HL-60/S4 (cell line): Measurements from ENCODE around the gene NHP2.
"Not testable (repeated sequence)": the region's sequence is repeated elsewhere in the genome, so short reads cannot be mapped to it uniquely, and the experiment has no call there.

ENCODE experiments used
- in situ Hi-C: fragments of 300-500 bp; cut with MboI; formaldehyde crosslinking; loops from 2 replicates; pipeline ENCODE4 v1.14.3; 2022; ENCODE audit warnings: low sequenced_read_pairs

NHP2 gene

DNA sequence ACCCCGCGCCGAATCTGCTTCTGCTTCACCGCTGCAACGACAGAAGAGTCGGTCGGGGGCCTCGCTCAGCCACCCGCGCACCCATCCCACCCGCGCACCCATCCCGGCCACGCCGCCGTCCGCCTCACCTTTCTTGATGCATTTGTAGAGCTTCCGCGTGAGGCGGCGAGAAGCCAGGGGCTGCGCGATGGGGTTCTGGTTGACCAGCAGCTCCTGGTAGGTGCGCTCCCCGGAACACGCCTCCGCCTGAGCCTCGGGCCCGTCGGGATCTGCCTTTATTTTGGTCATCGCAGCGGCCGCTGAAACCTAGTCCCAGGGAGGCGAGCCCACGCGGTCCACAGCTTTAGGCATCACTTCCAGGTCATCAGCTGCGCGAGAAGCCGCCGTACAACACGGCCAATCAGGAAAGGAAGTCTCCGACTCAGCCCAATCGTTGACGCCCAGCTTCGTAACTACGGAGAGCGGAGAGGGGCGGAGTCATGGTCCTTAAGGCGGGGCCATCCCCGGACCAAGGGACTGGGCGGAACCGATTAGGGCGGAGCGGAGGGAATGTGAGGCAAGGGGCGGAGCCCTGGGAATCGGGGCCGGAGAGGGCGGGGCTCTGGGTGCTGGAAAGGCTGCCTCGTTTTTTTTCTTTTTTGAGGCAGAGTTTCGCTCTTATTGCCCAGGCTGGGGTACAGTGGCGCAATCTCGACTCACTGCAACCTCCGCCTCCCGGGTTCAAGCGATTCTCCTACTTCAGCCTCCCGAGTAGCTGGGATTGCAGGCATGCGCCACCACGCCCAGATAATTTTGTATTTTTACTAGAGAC lies at the start of gene NHP2:
Gene NHP2, minus strand, starts transcription at position 356 of the 811 bp plus-strand sequence. Its CDS starts 68 bp downstream, at position 288.
- in situ Hi-C loops: loop anchor here (5.0 kb wide), 1 partner anchor 76 kb away; no protein-coding TSS in a partner anchor

DNA sequence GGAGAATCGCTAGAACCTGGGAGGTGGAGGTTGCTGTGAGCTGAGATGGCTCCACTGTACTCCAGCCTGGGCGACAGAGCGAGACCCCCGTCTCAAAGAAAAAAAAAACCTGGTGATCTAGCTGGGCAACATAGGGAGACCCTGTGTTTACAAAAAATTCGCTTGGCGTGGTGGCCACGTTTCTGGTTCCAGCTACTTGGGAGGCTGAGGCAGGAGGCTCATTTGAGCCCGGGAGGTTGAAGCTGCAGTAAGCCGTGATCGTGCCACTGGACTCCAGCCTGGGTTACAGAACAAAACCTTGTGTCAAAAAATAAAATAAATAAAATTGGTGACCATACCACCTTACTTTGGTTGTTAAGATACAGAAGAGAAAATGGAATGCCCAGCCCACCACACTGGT lies 48.9 kb upstream of the NHP2 start:
- in situ Hi-C loops: no loop called here

DNA sequence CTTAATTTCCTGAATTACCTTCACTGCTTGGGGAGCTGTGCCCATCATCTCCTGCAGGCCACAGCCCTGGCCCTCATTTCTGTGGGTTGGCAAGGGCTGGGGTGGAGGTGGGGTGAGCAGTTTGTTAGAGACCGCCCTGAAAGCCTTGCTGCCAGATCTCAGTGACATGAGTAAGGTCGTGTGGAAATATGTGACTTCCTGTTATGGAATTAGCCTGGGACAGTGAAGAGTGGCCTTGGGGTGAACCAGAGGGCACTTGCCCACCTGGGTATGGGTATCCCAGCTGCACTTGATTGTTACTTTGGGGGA lies 48.2 kb upstream of the NHP2 start:
- in situ Hi-C loops: no loop called here

DNA sequence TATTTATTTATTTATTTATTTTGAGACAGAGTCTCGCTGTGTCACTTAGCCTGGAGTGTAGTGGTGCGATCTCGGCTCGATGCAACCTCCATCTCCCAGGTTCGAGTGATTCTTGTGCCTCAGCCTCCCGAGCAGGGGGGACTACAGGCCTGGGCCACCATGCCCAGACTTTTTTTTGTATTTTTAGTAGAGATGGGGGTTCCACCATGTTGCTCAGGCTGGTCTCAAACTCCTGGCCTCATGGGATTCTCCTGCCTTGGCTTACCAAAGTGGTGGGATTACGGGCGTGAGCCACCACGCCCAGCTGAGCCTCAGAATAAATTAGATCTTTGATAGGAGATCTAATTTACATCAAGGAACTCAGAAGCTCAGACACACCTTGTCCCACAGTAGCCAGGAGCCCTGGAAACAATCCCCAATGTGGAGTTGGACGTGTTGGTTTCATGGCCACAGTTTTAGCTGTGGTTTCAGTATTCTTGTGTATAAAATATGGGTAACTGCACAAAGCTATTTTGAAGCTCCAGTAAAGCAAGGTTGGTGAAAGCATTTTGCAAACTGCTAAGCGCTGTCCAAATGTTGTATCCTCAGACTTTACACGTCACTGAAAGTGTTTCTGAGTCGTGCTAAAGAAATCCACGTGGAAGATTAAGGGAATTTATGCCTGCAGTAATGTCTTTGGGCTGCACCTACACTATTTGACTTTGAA lies 47.7 kb upstream of the NHP2 start:
- in situ Hi-C loops: no loop called here

DNA sequence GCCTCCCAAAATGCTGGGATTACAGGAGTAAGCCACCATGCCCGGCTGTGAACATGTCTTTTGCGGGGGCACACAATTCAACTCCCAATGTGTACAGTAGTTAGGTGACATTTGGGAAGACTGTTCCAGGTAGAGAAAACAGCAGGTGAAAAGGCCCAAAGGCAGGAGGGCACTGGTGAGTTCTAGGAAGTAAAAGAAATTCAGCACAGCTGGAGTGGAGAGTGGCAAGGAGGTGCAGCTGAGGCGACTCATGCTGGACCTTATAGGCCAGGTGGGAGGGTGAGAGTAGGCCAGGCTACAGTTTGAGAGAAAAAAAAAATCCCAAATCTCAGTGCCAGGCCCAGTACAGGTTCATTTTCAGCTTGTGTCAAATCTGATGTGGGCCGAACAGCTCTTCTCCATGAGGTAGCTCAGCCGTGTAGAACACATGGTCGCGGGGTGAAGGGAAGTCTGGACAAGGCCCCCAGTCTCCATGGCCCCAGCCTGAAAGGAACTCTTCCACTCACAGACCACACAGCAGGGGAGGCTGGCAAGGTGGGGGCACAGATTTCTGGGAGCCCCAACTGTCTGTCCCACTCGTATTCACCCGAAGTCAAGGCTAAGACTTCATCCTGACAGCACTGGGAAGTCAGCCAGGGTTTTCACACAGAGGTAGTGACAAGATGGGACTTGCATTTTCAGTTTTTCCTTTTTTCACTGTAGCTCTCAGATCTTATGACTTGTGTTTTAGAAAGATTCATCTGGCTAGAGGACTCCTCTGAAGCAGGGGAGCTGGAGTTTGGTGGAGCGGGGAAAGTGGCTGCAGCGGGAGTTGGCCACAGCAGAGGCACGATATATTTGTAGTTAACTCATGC lies 46.1 kb upstream of the NHP2 start:
- in situ Hi-C loops: no loop called here

DNA sequence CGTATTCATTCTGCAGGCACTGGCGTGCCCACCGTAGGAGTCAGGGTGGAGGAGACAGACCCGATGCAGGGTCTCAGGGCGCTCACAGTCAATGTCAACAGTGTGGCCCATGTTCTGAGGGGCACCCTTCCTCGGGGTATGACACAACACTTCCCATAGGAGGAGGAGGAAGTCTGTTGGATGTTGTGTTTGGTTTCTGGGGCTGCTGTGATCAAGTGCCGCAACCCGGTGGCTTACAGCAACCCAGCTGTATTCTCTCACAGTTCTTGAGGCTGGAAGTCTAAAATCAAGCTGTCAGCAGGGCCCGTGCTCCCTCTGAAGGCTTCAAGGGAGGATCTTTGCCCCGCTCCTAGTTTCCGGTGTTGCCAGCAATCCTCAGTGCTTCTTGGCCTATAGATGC lies 45.0 kb upstream of the NHP2 start:
- in situ Hi-C loops: no loop called here

DNA sequence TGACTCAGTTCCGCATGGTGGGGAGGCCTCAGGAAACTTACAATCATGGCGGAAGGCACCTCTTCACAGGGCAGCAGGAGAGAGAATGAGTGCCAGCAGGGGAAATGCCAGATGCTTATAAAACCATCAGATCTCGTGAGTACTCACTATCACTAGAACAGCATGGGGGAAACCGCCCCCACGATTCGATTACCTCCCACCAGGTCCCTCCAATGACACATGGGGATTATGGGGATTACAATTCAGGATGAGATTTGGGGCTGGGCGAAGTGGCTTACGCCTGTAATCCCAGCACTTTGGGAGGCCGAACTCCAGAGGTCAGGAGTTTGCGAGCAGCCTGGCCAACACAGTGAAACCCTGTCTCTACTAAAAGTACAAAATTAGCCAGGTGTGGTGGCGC lies 44.5 kb upstream of the NHP2 start:
- in situ Hi-C loops: not testable (repeated sequence)

DNA sequence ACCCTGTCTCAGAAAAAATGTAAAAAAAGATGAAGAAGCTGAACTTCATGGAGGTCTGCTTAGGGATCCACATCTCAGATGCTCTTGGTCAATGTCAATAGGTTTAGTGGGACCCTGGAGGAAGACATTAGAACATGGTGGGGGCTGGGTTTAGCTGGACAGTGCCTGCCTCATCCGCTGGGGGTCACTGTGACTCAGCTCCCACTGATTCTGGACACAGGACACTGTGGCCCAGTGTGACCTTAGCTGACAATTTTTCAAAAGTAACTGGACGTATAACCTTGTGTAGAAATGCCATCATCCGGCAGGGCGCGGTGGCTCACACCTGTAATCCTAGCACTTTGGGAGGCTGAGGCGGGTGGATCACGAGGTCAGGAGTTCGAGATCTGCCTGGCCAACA lies 43.3 kb upstream of the NHP2 start:
- in situ Hi-C loops: no loop called here

DNA sequence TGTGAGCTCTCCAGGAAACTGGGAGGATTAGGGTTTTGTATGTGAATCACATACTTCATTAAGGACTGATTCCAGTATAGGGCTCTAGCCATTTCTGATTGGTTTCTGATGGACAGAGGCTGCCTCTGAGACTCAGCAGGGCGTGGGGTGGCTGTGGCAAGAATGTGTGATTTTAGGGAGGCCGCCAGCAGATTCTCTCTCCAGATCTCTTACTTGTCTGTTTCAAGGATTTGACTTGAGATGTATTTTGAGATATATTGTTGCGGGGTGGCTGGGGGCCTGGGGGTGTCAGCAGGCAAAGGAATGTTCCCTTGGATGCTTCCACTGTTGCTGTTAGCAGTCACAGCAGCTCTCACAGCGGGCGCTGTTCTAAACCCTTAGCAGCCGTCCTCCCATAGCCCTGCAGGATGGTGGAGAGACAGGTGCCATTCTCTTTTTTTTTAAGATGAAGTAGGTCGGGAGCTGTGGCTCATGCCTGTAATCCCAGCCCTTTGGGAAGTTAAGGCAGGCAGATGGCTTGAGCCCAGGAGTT lies 42.7 kb upstream of the NHP2 start:
- in situ Hi-C loops: no loop called here

DNA sequence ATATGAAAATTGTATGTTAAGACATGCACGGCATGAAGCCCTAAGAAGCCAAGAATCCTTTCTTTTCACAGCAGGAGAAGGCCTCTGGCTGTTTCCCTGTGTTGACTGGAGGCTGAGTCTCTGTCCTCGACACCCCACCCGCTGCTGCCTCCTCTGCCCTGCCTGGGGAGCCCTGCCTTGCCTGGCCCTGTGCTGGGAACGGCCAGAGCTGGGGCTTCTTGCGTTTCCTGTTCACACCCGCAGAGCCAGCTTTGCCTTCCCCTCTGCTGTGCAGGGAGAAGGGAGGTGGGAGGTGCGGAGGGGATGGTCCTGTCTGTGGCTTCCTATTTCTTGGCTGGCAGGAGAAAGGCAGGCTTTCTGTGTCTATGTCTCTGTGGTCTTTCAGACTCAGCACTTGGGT lies 40.3 kb upstream of the NHP2 start:
- in situ Hi-C loops: no loop called here

DNA sequence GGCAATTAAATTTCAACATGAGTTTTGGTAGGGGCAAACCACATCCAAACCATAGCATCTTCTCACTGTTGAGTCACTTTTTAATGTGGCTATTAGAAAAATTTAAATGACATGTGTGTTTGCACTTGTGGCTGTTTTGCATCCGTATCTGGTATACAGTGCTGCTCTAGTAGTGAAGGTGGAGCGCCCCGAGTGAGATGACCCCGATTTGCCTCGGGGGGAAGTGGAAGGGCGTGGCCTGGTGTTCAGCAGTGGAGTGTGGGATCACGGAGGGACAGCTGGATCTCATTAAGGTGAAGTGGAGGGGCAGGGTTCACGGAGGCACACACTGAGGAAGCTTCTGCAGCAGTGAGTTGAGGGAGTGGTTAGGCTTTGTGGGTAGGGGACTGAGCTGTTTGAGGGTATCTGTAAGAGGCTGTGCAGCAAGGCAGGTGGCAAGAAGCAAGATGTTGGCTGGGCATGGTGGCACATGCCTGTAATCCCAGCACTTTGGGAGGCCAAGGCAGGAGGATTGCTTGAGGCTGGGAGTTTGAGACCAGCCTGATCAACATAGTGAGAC lies 39.6 kb upstream of the NHP2 start:
- in situ Hi-C loops: no loop called here

DNA sequence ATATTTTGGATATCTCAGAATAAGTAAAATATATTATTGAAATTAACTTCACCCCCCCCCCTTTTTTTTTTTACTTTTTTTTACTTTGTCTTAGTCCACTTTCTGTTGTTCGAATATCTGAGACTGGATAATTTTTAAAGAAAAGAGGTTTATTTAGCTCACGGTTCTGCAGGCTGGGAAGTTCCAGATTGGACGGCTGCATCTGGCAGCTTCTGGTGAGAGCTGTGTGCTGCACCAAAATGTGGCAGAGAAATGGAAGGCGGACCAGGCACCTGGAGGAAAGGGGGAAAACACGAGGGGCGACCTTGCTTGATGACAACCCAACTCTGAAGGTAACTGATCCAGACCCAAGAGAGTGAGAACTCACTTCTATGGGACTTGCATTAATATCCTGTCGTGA lies 39.1 kb upstream of the NHP2 start:
- in situ Hi-C loops: no loop called here

DNA sequence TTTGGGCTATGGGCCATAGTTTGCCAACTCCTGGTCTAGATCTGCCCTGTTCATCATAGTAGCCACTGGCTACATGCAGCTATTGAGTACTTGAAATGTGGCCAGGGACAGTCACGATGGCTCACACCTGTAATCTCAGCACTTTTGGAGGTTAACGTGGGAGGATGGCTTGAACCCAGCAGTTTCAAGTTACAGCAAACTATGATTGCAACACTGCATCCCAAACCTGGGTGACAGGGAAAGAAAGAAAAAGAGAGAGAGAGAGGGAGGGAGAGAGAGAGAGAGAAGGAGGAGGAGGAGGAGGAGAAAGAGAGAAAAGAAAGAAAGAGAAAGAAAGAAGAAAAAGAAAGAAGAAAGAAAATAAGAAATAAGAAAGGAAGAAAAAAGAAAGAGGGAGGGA lies 38.6 kb upstream of the NHP2 start:
- in situ Hi-C loops: no loop called here

DNA sequence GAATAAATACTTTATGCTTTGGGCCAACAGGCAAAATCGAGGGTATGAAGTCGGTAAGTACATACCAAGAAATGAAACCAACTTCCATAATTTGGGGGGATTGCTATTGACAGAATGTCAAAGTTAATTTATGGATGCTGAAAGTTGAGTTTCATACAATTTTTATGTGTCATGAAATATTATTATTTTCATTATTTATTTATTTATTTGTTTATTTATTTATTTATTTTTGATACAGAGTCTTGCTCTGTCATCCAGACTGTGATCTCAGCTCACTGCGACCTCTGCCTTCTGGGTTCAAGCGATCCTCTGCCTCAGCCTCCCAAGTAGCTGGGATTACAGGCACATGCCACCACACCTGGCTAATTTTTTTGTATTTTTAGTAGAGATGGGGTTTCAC lies 38.0 kb upstream of the NHP2 start:
- in situ Hi-C loops: no loop called here

DNA sequence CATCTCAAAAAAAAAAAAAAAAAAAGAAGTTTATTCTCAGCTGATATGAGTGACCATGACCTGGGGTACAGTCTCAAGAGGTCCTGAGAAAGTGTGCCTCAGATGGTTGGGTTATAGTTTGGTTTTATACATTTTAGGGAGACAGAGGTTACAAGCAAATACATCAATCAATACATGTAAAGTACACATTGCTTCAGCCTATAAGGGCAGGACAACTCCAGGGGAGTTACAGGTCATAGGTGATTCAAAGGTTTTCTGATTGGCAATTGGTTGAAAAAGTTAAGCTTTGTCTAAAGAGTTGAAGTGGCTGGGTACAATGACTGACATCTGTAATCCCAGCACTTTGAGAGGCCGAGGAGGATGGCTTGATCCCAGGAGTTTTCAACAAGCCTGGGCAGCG lies 35.7 kb upstream of the NHP2 start:
- in situ Hi-C loops: no loop called here

DNA sequence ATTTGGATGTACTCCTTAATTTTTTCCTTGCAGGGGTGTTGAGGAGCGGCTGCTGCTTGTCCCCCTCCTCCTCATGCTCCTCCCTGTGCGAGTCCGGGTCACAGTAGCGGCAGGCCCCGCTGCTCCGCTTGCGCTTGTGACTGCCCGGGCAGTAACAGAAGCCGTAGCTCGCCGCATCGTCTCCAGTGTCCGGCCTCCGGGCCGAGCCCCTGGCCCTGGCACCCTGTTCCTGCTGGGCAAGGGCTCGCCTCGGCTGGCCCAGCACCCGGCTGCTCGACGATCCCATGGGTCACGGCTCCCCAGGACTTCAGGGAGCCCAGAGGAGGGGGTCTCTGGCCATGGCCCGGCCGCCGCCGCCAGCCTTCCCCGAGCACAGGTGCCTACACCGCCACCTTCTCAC lies 33.3 kb upstream of the NHP2 start, which contains the start of gene GMCL2:
Gene GMCL2, minus strand, starts transcription at position 358 of the 400 bp plus-strand sequence. Its CDS starts 72 bp downstream, at position 286.
- in situ Hi-C loops: no loop called here

DNA sequence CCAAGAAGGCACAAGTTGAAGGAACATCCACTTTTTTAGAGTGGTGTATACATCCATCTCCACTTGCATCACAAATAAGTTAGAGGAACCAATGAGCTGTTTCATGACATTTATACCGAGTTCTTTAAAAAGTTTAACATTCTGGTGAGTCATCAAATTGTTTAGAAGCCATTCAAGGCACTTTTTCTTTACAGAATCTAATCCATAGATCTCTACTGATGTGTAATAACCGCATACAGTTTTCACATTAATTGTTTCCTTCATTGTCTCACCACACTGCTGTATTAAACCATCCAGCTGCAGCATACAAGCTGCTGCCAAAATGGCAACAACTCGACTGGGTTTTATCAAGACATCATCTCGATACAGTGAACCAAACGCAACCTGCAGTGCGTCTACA lies 32.7 kb upstream of the NHP2 start:
- in situ Hi-C loops: no loop called here

DNA sequence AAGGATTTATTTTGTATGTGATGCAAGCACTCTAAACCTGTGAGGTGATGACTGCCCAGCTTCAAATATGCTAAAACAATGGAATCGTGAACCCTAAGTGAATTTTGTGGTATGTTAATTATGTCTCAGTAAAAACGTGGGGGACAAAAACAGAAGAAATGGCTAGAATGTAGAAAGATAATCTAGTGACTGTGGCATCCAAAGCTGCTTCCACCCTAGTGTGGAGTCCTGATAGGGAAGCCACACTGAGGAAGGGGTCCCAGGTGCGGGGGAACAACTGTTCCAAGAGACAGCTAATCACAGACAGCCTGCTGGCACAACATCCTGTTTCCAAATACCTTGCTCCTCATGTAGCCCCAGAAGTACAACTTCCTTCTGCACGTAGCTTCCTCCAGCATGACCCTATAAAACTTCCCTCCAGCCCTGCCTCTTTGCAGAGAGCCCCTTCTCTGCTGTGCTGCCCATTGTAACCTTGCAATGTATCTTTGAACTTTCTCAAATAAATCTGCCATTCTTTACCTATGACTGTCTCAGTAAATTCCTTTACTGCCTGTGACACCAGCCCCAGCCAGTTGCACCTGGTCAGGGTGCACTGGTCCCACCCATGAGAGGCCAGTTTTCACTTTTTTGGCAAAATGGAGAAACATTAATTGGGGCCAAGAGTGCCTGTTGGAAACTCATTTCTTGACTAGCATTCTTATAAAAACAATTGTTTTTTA lies 28.6 kb upstream of the NHP2 start:
- in situ Hi-C loops: no loop called here

DNA sequence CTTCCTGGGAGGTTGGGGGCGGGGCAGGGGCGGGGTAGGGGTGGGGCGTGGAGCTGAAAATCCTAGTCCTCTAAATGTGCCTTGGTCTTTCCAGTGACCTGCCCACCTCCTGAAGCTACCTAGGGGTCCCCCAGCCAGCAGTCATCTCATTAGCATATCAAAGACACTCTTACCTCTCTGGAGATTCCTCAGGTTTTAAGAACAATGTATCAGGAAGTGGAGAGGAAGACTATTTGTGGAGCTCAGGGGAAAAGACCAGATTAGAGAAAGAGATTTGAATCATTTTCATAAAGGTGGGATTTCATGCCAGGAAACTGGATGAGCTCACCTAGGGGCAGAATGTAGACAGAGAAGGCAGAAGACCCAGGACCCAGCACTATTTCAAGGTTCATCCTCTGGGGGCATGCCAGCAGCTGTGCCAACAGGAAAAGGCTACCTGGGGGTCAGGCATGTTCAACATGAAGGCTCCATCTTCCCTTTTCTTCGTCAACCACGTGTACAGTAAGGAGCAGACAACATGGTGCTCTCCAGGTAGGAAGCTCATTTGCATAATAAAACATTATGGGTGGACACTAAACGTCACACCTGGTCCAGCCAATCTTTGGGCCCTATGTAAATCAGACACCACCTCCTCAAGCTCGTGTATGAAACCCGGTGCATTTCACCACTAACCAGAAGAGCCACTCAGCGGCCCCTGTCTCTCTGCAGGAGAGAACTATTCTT lies 26.6 kb upstream of the NHP2 start:
- in situ Hi-C loops: no loop called here

DNA sequence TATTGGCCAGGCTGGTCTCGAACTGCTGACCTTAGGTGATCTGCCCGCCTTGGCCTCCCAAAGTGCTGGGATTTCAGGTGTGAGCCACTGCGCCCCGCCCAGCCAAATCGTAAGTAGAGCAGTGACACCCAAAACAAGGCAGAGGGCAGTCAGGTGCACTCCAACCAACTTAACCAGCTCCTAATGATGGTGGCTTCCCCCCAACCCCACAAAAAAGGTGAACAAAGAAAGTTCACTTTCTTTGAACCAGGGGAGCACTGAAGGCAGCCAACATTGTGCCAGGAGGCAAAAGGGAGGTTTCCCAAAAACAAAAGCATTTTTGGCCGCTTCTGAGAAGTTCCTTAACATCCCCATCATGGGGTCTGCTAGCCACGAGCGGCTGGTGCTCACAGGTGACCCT lies 23.9 kb upstream of the NHP2 start:
- in situ Hi-C loops: no loop called here
